Right lobe of liver (tissue), 4 donors: Measurements from ENCODE around the gene MRPL54.

ENCODE experiments used
- POLR2A ChIP-seq: fragments of 450-650 bp; IDR thresholded peaks from one replicate; pipeline ENCODE4 v1.6.1; 2017; ENCODE audit warnings: antibody characterized with exemption, mild to moderate bottlenecking
- TF ChIP-seq, protein P1 (sequence below), 4 donors: fragments of 200-600 bp in 3 of 4; fragments of 450-650 bp in 1 of 4; IDR thresholded peaks; one replicate each; pipeline versions ENCODE4 v1.5.1 to v1.8.0; 2016 to 2022; ENCODE audit warnings: antibody characterized with exemption in 4 of 4, mild to moderate bottlenecking in 2 of 4
- donor health status: DM: no; HTN: no; CAD: no.
- donor health status: DM: no; HTN: no; CAD: no.
- donor health status: DM: no; HTN: yes; CAD: no.

- TF ChIP-seq, protein P1, sequence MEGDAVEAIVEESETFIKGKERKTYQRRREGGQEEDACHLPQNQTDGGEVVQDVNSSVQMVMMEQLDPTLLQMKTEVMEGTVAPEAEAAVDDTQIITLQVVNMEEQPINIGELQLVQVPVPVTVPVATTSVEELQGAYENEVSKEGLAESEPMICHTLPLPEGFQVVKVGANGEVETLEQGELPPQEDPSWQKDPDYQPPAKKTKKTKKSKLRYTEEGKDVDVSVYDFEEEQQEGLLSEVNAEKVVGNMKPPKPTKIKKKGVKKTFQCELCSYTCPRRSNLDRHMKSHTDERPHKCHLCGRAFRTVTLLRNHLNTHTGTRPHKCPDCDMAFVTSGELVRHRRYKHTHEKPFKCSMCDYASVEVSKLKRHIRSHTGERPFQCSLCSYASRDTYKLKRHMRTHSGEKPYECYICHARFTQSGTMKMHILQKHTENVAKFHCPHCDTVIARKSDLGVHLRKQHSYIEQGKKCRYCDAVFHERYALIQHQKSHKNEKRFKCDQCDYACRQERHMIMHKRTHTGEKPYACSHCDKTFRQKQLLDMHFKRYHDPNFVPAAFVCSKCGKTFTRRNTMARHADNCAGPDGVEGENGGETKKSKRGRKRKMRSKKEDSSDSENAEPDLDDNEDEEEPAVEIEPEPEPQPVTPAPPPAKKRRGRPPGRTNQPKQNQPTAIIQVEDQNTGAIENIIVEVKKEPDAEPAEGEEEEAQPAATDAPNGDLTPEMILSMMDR (IDR thresholded peaks at IDR 0.05): no peak
- TF ChIP-seq POLR2A: no peak
Measured at GRCh38 chr19:3785938-3786824, 23.7 kb downstream of the MRPL54 start, which contains the start of gene MATK.
